Measurements from ENCODE around the gene DLG4. TPM values are rescaled to one million over a fixed set of nuclear protein-coding genes. Genes with fewer than 3 reads are reported as not detected.

Gene DLG4
- total RNA-seq, 2 donors from 2014 or later, result 35.1 to 68.5 TPM

DNA sequence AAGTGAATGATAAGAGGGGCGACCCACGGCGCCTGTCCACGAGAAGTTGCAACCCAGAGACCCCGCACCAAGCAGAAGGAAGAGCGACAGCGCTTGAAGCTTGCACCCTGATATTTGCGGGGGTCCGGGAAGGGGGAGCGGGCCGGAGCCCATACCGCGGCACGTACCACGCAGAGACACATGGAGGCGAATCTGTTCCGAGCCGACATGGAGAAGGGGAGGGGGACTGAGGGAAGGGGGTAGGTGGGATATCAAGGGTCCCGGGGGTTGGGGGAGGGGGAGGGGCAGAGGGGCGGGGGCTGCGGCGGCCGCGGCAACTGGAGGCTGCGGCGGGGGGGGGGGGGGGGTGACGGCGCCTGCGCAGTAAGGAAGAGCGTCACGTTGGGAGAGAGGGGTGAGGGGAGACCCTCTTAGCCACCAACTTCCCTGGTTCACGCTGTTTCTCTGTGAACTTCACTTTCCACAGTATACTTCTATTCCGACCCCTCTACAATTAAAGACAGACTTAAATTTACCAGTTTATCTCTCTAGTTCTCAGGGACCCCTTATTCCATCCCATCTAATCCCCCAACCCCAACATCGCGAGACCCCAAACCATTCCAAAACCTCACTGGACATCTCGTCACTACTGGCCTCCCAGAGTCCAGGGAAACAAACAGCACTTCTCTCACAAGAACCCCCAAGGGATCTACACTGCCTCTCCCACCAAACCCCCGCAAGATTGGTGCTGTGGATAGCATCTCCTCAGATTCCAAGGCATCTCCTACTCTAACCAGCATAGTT lies 8.0 kb downstream of the DLG4 start:
- peak overlapping the region; percentile 67 for H3K27ac Mint-ChIP-seq
- peak; percentile 73 for DNase-seq
- peak overlapping the region; percentile 53 for H3K4me3 Mint-ChIP-seq
- peak overlapping the region; percentile 81 for H3K4me3 ChIP-seq (ENCODE audit: low read length)
- H3K4me1 ChIP-seq (ENCODE audit: control insufficient read depth, insufficient read depth, low read length), result peaks cover 4% of the 10 kb centered on the region
- no peaks in the 10 kb centered on the region for H3K9me3 ChIP-seq (ENCODE audit: control insufficient read depth, low read length)
- no peaks in the 10 kb centered on the region for H3K36me3 Mint-ChIP-seq (ENCODE audit: low read depth)
- H3K9ac ChIP-seq (ENCODE audit: extremely low read depth, low read length, poor library complexity, severe bottlenecking), result no peak overlapping the region
- 27 to 33% methylated on average over 14 to 21 of the region's 37 CpGs for WGBS, 2 experiments (ENCODE audit: insufficient coverage in 1 of 2, insufficient read length in 1 of 2)
- no peaks in the 10 kb centered on the region for H3K27me3 ChIP-seq (ENCODE audit: control insufficient read depth, insufficient read depth, low read length, poor library complexity, severe bottlenecking)
- no peaks in the 10 kb centered on the region for H3K36me3 ChIP-seq (ENCODE audit: control insufficient read depth, insufficient read depth, low read length)
- H3K27me3 Mint-ChIP-seq (ENCODE audit: insufficient read depth), result peaks cover 14% of the 10 kb centered on the region
- H3K4me1 Mint-ChIP-seq, result peaks cover 36% of the 10 kb centered on the region
- TF ChIP-seq, protein P1, sequence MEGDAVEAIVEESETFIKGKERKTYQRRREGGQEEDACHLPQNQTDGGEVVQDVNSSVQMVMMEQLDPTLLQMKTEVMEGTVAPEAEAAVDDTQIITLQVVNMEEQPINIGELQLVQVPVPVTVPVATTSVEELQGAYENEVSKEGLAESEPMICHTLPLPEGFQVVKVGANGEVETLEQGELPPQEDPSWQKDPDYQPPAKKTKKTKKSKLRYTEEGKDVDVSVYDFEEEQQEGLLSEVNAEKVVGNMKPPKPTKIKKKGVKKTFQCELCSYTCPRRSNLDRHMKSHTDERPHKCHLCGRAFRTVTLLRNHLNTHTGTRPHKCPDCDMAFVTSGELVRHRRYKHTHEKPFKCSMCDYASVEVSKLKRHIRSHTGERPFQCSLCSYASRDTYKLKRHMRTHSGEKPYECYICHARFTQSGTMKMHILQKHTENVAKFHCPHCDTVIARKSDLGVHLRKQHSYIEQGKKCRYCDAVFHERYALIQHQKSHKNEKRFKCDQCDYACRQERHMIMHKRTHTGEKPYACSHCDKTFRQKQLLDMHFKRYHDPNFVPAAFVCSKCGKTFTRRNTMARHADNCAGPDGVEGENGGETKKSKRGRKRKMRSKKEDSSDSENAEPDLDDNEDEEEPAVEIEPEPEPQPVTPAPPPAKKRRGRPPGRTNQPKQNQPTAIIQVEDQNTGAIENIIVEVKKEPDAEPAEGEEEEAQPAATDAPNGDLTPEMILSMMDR (conservative IDR thresholded peaks at IDR 0.05), result no peak
- no peaks in the 10 kb centered on the region for H3K9me3 Mint-ChIP-seq
- no peak overlapping the region for H3K27ac ChIP-seq (ENCODE audit: low read depth, low read length)

DNA sequence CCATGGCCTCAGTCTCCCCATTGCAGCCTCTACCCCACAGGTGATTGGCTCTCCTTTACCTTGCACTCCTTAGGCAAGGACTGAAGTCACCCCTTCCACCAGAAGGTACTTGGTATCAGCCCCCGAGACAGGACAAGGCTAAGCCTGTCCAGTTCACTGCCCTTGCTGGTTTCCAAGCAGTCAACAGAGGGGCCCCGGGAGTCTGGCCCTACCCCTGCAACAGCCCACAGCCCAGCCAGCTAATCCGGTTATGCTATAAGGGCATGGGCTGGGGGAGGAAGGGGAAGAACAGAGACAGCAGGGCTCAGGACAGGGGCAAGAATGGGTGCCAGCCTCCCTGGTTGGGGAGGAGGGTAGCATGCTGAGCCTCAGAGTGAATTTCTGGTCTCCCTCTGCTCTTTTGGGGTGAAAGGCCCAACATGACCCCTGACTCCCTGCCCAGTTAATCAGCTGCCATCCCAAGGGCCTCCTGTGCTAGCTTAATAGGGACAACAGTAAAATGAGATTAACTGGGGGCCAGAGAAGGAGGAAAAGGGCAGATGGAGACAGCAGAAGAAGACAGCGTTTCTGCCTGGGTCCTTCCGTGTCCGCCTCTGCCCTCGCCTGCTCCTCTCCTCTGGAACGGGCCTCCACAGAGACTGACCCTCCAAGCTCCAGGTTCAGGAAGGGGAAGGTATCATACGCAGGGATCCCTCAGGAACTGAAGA lies 10.7 kb downstream of the DLG4 start:
- Mint-ChIP-seq H3K9me3 (no peaks in the 10 kb centered on the region), H3K27ac (no peak overlapping the region), H3K36me3 (ENCODE audit: low read depth) (no peaks in the 10 kb centered on the region), H3K27me3 (ENCODE audit: insufficient read depth) (peaks cover 24% of the 10 kb centered on the region), H3K4me3 (peak overlapping the region; percentile 32), H3K4me1 (peaks cover 26% of the 10 kb centered on the region)
- Histone ChIP-seq H3K4me1 (ENCODE audit: control insufficient read depth, insufficient read depth, low read length) (peaks cover 4% of the 10 kb centered on the region), H3K4me3 (ENCODE audit: low read length) (no peak overlapping the region), H3K9ac (ENCODE audit: extremely low read depth, low read length, poor library complexity, severe bottlenecking) (no peak overlapping the region), H3K27ac (ENCODE audit: low read depth, low read length) (peak overlapping the region; percentile 32), H3K9me3 (ENCODE audit: control insufficient read depth, low read length) (no peaks in the 10 kb centered on the region), H3K27me3 (ENCODE audit: control insufficient read depth, insufficient read depth, low read length, poor library complexity, severe bottlenecking) (no peaks in the 10 kb centered on the region), H3K36me3 (ENCODE audit: control insufficient read depth, insufficient read depth, low read length) (no peaks in the 10 kb centered on the region)
- WGBS, 2 experiments (ENCODE audit: insufficient coverage in 1 of 2, insufficient read length in 1 of 2), result 90 to 91% methylated on average over 5 to 9 of the region's 9 CpGs
- DNase-seq, result no peak
- TF ChIP-seq, protein P1 (conservative IDR thresholded peaks at IDR 0.05), result no peak

DNA sequence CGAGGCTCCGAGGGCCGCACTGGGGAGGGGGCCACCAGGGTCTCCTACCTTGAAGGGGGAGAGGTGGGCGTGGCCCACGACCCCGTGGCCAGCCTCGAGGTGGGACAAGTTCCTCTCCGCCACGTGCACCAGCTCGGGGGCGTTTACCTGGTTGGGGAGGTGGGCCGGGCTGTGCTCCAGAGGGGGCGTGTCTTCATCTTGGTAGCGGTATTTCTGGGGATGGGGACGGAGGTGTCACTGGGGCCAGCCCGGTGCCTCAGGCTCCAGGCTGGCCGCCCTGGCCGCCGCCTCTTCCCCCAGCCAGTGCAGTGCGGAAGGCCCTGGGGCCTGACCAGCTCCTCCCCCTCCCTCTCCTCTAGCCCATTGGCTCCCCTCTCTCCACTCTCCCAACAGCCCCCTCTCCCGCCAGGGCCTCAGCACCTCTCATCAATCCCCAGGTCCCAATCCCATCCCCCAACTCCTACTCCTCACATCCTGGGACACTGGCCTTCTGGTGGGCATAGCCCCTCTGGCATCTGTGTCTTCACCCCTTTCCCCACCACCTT lies 11.5 kb downstream of the DLG4 start:
- Mint-ChIP-seq H3K36me3 (ENCODE audit: low read depth) (peaks cover under 1% of the 10 kb centered on the region), H3K4me3 (peak overlapping the region; percentile 32), H3K27me3 (ENCODE audit: insufficient read depth) (peaks cover 24% of the 10 kb centered on the region), H3K9me3 (no peaks in the 10 kb centered on the region), H3K27ac (no peak overlapping the region), H3K4me1 (peaks cover 21% of the 10 kb centered on the region)
- Histone ChIP-seq H3K9ac (ENCODE audit: extremely low read depth, low read length, poor library complexity, severe bottlenecking) (no peak overlapping the region), H3K4me3 (ENCODE audit: low read length) (no peak overlapping the region), H3K9me3 (ENCODE audit: control insufficient read depth, low read length) (no peaks in the 10 kb centered on the region), H3K27ac (ENCODE audit: low read depth, low read length) (peak overlapping the region; percentile 32), H3K4me1 (ENCODE audit: control insufficient read depth, insufficient read depth, low read length) (peaks cover 4% of the 10 kb centered on the region), H3K27me3 (ENCODE audit: control insufficient read depth, insufficient read depth, low read length, poor library complexity, severe bottlenecking) (no peaks in the 10 kb centered on the region), H3K36me3 (ENCODE audit: control insufficient read depth, insufficient read depth, low read length) (peaks cover 5% of the 10 kb centered on the region)
- DNase-seq, result peak; percentile 87
- TF ChIP-seq, protein P1 (conservative IDR thresholded peaks at IDR 0.05), result no peak
- 60 to 75% methylated on average over 4 to 21 of the region's 21 CpGs for WGBS, 2 experiments (ENCODE audit: insufficient coverage in 1 of 2, insufficient read length in 1 of 2)

Data from endodermal cell (in vitro differentiated cells).